Gastroesophageal sphincter (tissue), 3 donors: ENCODE measurements around the gene ASB10.

Experiments
- EP300 ChIP-seq: sonication (generic); formaldehyde crosslinking; IDR thresholded peaks from one replicate; pipeline ENCODE4 v1.6.1; 2017; ENCODE audit warnings: antibody characterized with exemption, mild to moderate bottlenecking
- POLR2A ChIP-seq, 2 donors: fragments of 450-650 bp; IDR thresholded peaks; one replicate each; pipeline ENCODE4 v1.6.1; 2017; ENCODE audit warnings: antibody characterized with exemption in 2 of 2, mild to moderate bottlenecking in 2 of 2, moderate library complexity in 1 of 2
- POLR2AphosphoS5 ChIP-seq: sonication (generic); formaldehyde crosslinking; IDR thresholded peaks from one replicate; pipeline ENCODE4 v1.6.1; 2017; ENCODE audit warnings: antibody characterized with exemption
- TF ChIP-seq, protein P1 (sequence below), 4 experiments: fragments of 200-600 bp in 2 of 4; fragments of 450-650 bp in 2 of 4; sonication (generic) in 1 of 4; IDR thresholded peaks; one replicate each; pipeline ENCODE4 v1.5.1; 2017 to 2019; ENCODE audit warnings: antibody characterized with exemption in 4 of 4, mild to moderate bottlenecking in 2 of 4, moderate library complexity in 2 of 4

DNA sequence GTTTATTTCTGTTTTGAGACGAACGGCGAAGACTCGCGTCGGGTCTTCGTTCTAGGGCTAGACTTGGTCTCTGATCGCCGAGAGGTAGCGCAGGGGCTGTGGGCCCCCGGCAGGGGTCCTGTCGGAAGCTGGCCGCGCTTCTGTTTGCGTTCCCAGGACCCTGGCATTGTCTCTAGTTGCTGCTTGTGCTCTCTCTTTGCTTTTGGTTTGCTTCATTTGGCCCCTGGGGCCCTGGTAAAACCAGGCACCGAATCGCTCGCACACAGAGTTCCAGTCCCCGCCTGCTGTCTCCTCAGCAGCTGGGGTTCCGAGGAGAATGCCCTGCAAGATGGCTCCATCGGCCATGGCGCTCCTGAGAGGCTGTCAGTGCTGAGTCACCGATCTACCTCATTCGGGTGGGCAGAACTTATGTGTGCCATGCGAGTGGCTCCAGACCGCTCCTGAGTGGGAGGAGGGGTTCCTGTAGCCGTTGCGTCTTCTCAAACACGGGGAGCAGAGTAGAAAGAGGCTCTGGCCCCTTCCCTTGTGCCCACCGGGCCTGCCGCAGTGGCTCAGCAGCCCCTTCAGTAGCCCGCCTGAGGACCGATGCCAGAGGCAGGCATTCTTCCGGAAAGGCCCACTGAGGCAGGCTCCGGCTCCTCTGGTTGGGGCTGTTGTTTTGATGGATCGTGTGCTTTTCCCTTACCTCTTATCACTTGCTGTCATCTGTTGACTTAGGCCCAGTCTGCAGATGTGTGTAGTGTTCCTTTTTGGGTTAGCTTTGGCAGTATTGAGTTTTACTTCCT, 46.1 kb upstream of the ASB10 start:
- TF ChIP-seq, protein P1, sequence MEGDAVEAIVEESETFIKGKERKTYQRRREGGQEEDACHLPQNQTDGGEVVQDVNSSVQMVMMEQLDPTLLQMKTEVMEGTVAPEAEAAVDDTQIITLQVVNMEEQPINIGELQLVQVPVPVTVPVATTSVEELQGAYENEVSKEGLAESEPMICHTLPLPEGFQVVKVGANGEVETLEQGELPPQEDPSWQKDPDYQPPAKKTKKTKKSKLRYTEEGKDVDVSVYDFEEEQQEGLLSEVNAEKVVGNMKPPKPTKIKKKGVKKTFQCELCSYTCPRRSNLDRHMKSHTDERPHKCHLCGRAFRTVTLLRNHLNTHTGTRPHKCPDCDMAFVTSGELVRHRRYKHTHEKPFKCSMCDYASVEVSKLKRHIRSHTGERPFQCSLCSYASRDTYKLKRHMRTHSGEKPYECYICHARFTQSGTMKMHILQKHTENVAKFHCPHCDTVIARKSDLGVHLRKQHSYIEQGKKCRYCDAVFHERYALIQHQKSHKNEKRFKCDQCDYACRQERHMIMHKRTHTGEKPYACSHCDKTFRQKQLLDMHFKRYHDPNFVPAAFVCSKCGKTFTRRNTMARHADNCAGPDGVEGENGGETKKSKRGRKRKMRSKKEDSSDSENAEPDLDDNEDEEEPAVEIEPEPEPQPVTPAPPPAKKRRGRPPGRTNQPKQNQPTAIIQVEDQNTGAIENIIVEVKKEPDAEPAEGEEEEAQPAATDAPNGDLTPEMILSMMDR (IDR thresholded peaks at IDR 0.05), result no peak
- TF ChIP-seq POLR2A (IDR thresholded peaks at IDR 0.05) (no peak), EP300 (no peak), POLR2AphosphoS5 (no peak)
